ENCODE data around the gene MBP.

- TF ChIP-seq TAF1 (IDR thresholded peaks at IDR 0.05; ENCODE audit: low read depth): no peak
- TF ChIP-seq FOXM1 (IDR thresholded peaks at IDR 0.05; ENCODE audit: borderline replicate concordance, low read depth): no peak
Measured at GRCh38 chr18:77068321-77069312, 64.0 kb downstream of the MBP start.
